HepG2 (cell line): ENCODE results near the gene SNX19. TPM values are rescaled to one million over a fixed set of nuclear protein-coding genes. Genes with fewer than 3 reads are reported as not detected.
A peak's percentile ranks its signal among the peaks of the same experiment; 100 is the strongest.

ENCODE experiments used
- ATAC-seq: fragments of 200-7000 bp; cut with Tn5 transposase; 3 replicates; pipeline ENCODE4 v1.9.1; 2020; ENCODE audit warnings: mild to moderate bottlenecking, moderate library complexity
- BruUV-seq: library from RNA; stranded (reverse); fragments of 400-500 nt; replicated peaks from 2 replicates; lab custom pipeline; 2021; lab: Mats Ljungman, UMichigan
- CTCF ChIA-PET: fragments of 300-600 bp; formaldehyde crosslinking; extraction: SDS; loops from one replicate; lab custom pipeline; 2021; ENCODE audit warnings: low total read pairs, inconsistent platforms, low intra/inter-chr PET ratio; lab: Yijun Ruan, JAX
- POLR2A ChIA-PET: fragments of 350-600 bp; sonication (Branson Sonifier 250); formaldehyde crosslinking; loops from one replicate; lab custom pipeline; 2020; ENCODE audit warnings: antibody characterized with exemption, inconsistent platforms; lab: Yijun Ruan, JAX
- DNase-seq: peaks from one replicate; pipeline ENCODE4 v3.0.0-alpha.2; 2015; ENCODE audit warnings: low spot score
- FAIRE-seq: peaks from 3 replicates; lab custom pipeline; 2011; peaks lifted over from hg19 to GRCh38; lab: Jason Lieb, UNC
- H2AFZ ChIP-seq: one replicate; pipeline ENCODE4 v1.6.1; 2011; ENCODE audit warnings: low read length, inconsistent platforms
- H3K27ac ChIP-seq: fragments of 300-600 bp; 3 replicates; pipeline ENCODE4 v1.8.0; 2011; ENCODE audit warnings: mixed run types, mild to moderate bottlenecking, mixed read lengths, low read length, inconsistent platforms; ENCODE audit not compliant: insufficient read depth; ENCODE audit errors: extremely low read length
- H3K27me3 ChIP-seq, 2 experiments: fragments of 200-600 bp in 1 of 2; 2 replicates in 1 of 2; 3 replicates in 1 of 2; pipeline versions ENCODE4 v1.6.0 to v1.8.0; 2011; ENCODE audit warnings: low read length in 2 of 2, mild to moderate bottlenecking in 2 of 2, moderate library complexity in 2 of 2, inconsistent platforms in 1 of 2; ENCODE audit not compliant: insufficient read depth in 2 of 2, control insufficient read depth in 1 of 2
- H3K36me3 ChIP-seq, 2 experiments: fragments of 200-600 bp in 1 of 2; replicated peaks in 1 of 2; 2 replicates in 1 of 2; 3 replicates in 1 of 2; pipeline versions ENCODE4 v1.5.1 to v1.8.0; 2011; ENCODE audit warnings: low read length in 2 of 2, inconsistent platforms in 1 of 2; ENCODE audit not compliant: insufficient read depth in 2 of 2, control insufficient read depth in 1 of 2
- H3K4me1 ChIP-seq: 2 replicates; pipeline ENCODE4 v1.5.1; 2012; ENCODE audit warnings: low read length, inconsistent platforms; ENCODE audit not compliant: insufficient read depth
- H3K4me2 ChIP-seq: 2 replicates; pipeline ENCODE4 v1.6.0; 2011; ENCODE audit warnings: low read depth, low read length, inconsistent platforms
- H3K4me3 ChIP-seq, 3 experiments: fragments of 200-600 bp in 1 of 3; sonication (generic), shearing (Covaris generic) in 1 of 3; replicated peaks in 1 of 3; 2 replicates each; pipeline ENCODE4 v1.5.1; 2011 to 2016; ENCODE audit warnings: low read length in 3 of 3, inconsistent platforms in 2 of 3, low read depth in 2 of 3, mild to moderate bottlenecking in 2 of 3, control low read depth in 1 of 3, mixed read lengths in 1 of 3; ENCODE audit not compliant: insufficient read depth in 1 of 3
- H3K79me2 ChIP-seq: one replicate; pipeline ENCODE4 v1.6.1; 2011; ENCODE audit warnings: low read length, inconsistent platforms; ENCODE audit not compliant: insufficient read depth
- H3K9ac ChIP-seq: 2 replicates; pipeline ENCODE4 v1.6.0; 2011; ENCODE audit warnings: mild to moderate bottlenecking, low read depth, low read length, inconsistent platforms; ENCODE audit not compliant: insufficient read depth
- H3K9me3 ChIP-seq: 2 replicates; pipeline ENCODE4 v1.5.1; 2012; ENCODE audit warnings: mild to moderate bottlenecking, low read length
- H4K20me1 ChIP-seq: 2 replicates; pipeline ENCODE4 v1.6.0; 2011; ENCODE audit warnings: inconsistent platforms, mild to moderate bottlenecking, low read length, moderate library complexity; ENCODE audit not compliant: insufficient read depth
- BCL6 ChIP-seq: IDR thresholded peaks from 2 replicates; pipeline ENCODE4 v1.6.1; 2016; ENCODE audit warnings: missing genetic modification reagents, missing compliant biosample characterization
- CREBL2 ChIP-seq: sonication (generic); formaldehyde crosslinking; IDR thresholded peaks from 2 replicates; pipeline ENCODE4 v1.8.1; 2023; ENCODE audit warnings: missing genetic modification reagents, mild to moderate bottlenecking, borderline replicate concordance
- EHMT2 ChIP-seq: fragments of 200-600 bp; sonication (generic); IDR thresholded peaks from 2 replicates; pipeline ENCODE4 v1.7.0; 2017; ENCODE audit warnings: antibody characterized with exemption, low read depth, low read length, borderline replicate concordance
- FOXA1 ChIP-seq, 2 experiments: fragments of 450-650 bp in 1 of 2; sonication (generic) in 1 of 2; formaldehyde crosslinking in 1 of 2; IDR thresholded peaks; 2 replicates each; pipeline versions ENCODE4 v1.4.0 to v1.6.1; 2016 to 2020; ENCODE audit warnings: missing genetic modification reagents in 1 of 2
- FOXA3 ChIP-seq: IDR thresholded peaks from 2 replicates; pipeline ENCODE4 v1.6.1; 2016; ENCODE audit warnings: missing genetic modification reagents, missing compliant biosample characterization
- FOXM1 ChIP-seq: sonication (generic); formaldehyde crosslinking; IDR thresholded peaks from 2 replicates; pipeline ENCODE4 v1.5.0; 2020; ENCODE audit warnings: missing genetic modification reagents
- GATAD2A ChIP-seq: IDR thresholded peaks from 2 replicates; pipeline ENCODE4 v1.6.1; 2016
- HNF1B ChIP-seq: sonication (generic); formaldehyde crosslinking; IDR thresholded peaks from 2 replicates; pipeline ENCODE4 v1.5.1; 2020; ENCODE audit warnings: mild to moderate bottlenecking, moderate library complexity, missing genetic modification reagents
- IRF2 ChIP-seq: IDR thresholded peaks from 2 replicates; pipeline ENCODE4 v1.6.1; 2018; ENCODE audit warnings: missing genetic modification reagents, missing compliant biosample characterization
- JARID2 ChIP-seq: sonication (generic); formaldehyde crosslinking; IDR thresholded peaks from 2 replicates; pipeline ENCODE4 v1.8.1; 2023; ENCODE audit warnings: missing genetic modification reagents, inconsistent platforms; ENCODE audit not compliant: insufficient replicate concordance
- RFX1 ChIP-seq: fragments of 450-650 bp; IDR thresholded peaks from 2 replicates; pipeline ENCODE4 v1.6.1; 2017
- SMC3 ChIP-seq: IDR thresholded peaks from 2 replicates; pipeline ENCODE4 v1.6.1; 2011; ENCODE audit warnings: low read length, improper control_type of control experiment
- SP1 ChIP-seq, 2 experiments: fragments of 450-650 bp in 1 of 2; sonication (generic) in 1 of 2; formaldehyde crosslinking in 1 of 2; IDR thresholded peaks; 2 replicates each; pipeline versions ENCODE4 v1.4.0 to v1.6.1; 2016 to 2020; ENCODE audit warnings: missing genetic modification reagents in 1 of 2
- STAG1 ChIP-seq: sonication (generic); formaldehyde crosslinking; IDR thresholded peaks from 2 replicates; pipeline ENCODE4 v1.4.0; 2020; ENCODE audit warnings: missing genetic modification reagents
- TEAD3 ChIP-seq: optimal IDR thresholded peaks from 2 replicates; pipeline ENCODE3; 2016; ENCODE audit warnings: borderline replicate concordance
- ZGPAT ChIP-seq: IDR thresholded peaks from 2 replicates; pipeline ENCODE4 v1.6.1; 2016; ENCODE audit warnings: mild to moderate bottlenecking
- ZNF564 ChIP-seq: sonication (generic); formaldehyde crosslinking; IDR thresholded peaks from 2 replicates; pipeline ENCODE4 v1.8.1; 2023; ENCODE audit warnings: mild to moderate bottlenecking, missing genetic modification reagents
- ZNF891 ChIP-seq: sonication (generic); formaldehyde crosslinking; IDR thresholded peaks from 2 replicates; pipeline ENCODE4 v1.5.0; 2020; ENCODE audit warnings: mild to moderate bottlenecking, missing genetic modification reagents
- WGBS: methylation state at CpG from one replicate; pipeline ENCODE4 v1.1.6; 2017; ENCODE audit warnings: low lambda C conversion rate; 5-methylcytosine and 5-hydroxymethylcytosine counted together
- in situ Hi-C: cut with HindIII; loops from 2 replicates; pipeline ENCODE4 v1.10.0; 2017; ENCODE audit warnings: low pct_unique_long_range_greater_than_20kb; ENCODE audit not compliant: extremely low pct_ligation_motif_present
- intact Hi-C: fragments of 100-400 bp; cut with micrococcal nuclease; formaldehyde crosslinking; loops from one replicate; pipeline ENCODE4 v1.10.0; 2022; ENCODE audit not compliant: unreplicated experiment
- polyA plus RNA-seq, 8 experiments: library from polyadenylated mRNA; depleted of rRNA in 3 of 8; stranded (reverse) in 7 of 8; unstranded in 1 of 8; fragments of >200 nt; fragmentation: Illumina TruSeq in 4 of 8; extraction: Trizol in 4 of 8; gene quantifications; 2 replicates each; pipeline versions ENCODE4 v1.2.1 to v1.2.3, GENCODE V29; 2011 to 2016; ENCODE audit warnings: low read depth in 4 of 8, missing spikeins in 1 of 8, mixed read lengths in 1 of 8; ENCODE audit not compliant: insufficient read depth in 1 of 8
- total RNA-seq, 5 experiments: library from RNA; depleted of rRNA; stranded (reverse); fragments of >200 nt; fragmentation: Illumina TruSeq; extraction: Trizol; gene quantifications; 2 replicates each; pipeline ENCODE4 v1.2.3, GENCODE V29; 2016; ENCODE audit warnings: low read depth in 1 of 5
- TF ChIP-seq, protein P1 (sequence below): sonication (generic); formaldehyde crosslinking; IDR thresholded peaks from 2 replicates; pipeline ENCODE4 v1.4.0; 2020; ENCODE audit warnings: mild to moderate bottlenecking, missing genetic modification reagents
- TF ChIP-seq, protein P2 (sequence below): sonication (generic); formaldehyde crosslinking; IDR thresholded peaks from 2 replicates; pipeline ENCODE4 v1.4.0; 2020; ENCODE audit warnings: missing genetic modification reagents

The SNX19 gene
- total and polyA plus RNA-seq, 2 of the 13 experiments (the other 11 are each of a cell fraction or from before 2014, with no cell fraction given) = 0.13 to 0.27 TPM

GRCh38 chr11:130894322-130895025 is 21.8 kb downstream of the SNX19 start:
- no peak overlapping the region for H3K27ac ChIP-seq
- intact Hi-C loops (loop anchor here (1.0 to 2.0 kb wide), 3 partner anchors 32 to 682 kb away; no protein-coding TSS in a partner anchor), in situ Hi-C loops (loop anchor here (5.0 to 25.0 kb wide), 2 partner anchors 462 to 682 kb away; no protein-coding TSS in a partner anchor)
- no peaks in the 10 kb centered on the region for H3K27me3 ChIP-seq
- peak; percentile 86 for FAIRE-seq
- WGBS = 14% methylated on average over 6 of the region's 6 CpGs
- CTCF ChIA-PET = interaction anchor here (2.8 to 6.4 kb wide), 2 partner anchors 33 to 461 kb away, joined by 29 to 113 read pairs; no protein-coding TSS in a partner anchor
- no peaks in the 10 kb centered on the region for H3K4me1 ChIP-seq
- H2AFZ ChIP-seq = no peak overlapping the region
- H3K79me2 ChIP-seq = no peaks in the 10 kb centered on the region
- no peaks in the 10 kb centered on the region for H4K20me1 ChIP-seq
- ATAC-seq = peak; percentile 98
- POLR2A ChIA-PET = no interaction called here
- no peaks in the 10 kb centered on the region for H3K36me3 ChIP-seq
- peak; percentile 71 for DNase-seq
- no peaks in the 10 kb centered on the region for H3K9me3 ChIP-seq
- H3K4me3 ChIP-seq = no peak overlapping the region
- H3K9ac ChIP-seq = no peak overlapping the region
- H3K4me2 ChIP-seq = no peak overlapping the region
- BruUV-seq = no TSS peak
- TF ChIP-seq STAG1 (CRISPR knock-in tag) (peak; percentile 89), TEAD3 (peak; percentile 52), CREBL2 (CRISPR knock-in tag) (no peak), GATAD2A (CRISPR knock-in tag) (0 out of 2 replicates have a peak, but pooled peaks have one; percentile 17), FOXA3 (peak; percentile 51), EHMT2 (no peak), SMC3 (peak; percentile 89), BCL6 (0 out of 2 replicates have a peak, but pooled peaks have one; percentile 15), ZGPAT (CRISPR knock-in tag) (0 out of 2 replicates have a peak, but pooled peaks have one; percentile 20), IRF2 (0 out of 2 replicates have a peak, but pooled peaks have one; percentile 30), SP1 (IDR thresholded peaks at IDR 0.05) (no peak), SP1 (CRISPR knock-in tag; IDR thresholded peaks at IDR 0.05) (no peak), ZNF564 (no peak), FOXA1 (IDR thresholded peaks at IDR 0.05) (no peak), FOXA1 (CRISPR knock-in tag; IDR thresholded peaks at IDR 0.05) (peak; percentile 51), RFX1 (no peak), FOXM1 (CRISPR knock-in tag) (no peak), JARID2 (CRISPR knock-in tag) (peak; percentile 59), ZNF891 (CRISPR knock-in tag) (no peak), HNF1B (CRISPR knock-in tag) (0 out of 2 replicates have a peak, but pooled peaks have one; percentile 40)
- TF ChIP-seq, protein P1, sequence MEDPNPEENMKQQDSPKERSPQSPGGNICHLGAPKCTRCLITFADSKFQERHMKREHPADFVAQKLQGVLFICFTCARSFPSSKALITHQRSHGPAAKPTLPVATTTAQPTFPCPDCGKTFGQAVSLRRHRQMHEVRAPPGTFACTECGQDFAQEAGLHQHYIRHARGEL (CRISPR knock-in tag) = no peak
- TF ChIP-seq, protein P2, sequence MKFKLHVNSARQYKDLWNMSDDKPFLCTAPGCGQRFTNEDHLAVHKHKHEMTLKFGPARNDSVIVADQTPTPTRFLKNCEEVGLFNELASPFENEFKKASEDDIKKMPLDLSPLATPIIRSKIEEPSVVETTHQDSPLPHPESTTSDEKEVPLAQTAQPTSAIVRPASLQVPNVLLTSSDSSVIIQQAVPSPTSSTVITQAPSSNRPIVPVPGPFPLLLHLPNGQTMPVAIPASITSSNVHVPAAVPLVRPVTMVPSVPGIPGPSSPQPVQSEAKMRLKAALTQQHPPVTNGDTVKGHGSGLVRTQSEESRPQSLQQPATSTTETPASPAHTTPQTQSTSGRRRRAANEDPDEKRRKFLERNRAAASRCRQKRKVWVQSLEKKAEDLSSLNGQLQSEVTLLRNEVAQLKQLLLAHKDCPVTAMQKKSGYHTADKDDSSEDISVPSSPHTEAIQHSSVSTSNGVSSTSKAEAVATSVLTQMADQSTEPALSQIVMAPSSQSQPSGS (CRISPR knock-in tag) = no peak
